HFFc6 (cell line): Measurements from ENCODE around the gene KCNG2. TPM values are rescaled to one million over a fixed set of nuclear protein-coding genes. Genes with fewer than 3 reads are reported as not detected.

Experiments used
- DNase-seq: peaks from one replicate; pipeline ENCODE4 v3.0.0-alpha.2; 2018
- H3K27ac Mint-ChIP-seq: 2 replicates; pipeline ENCODE4 v1.8.0; 2020; ENCODE audit warnings: mild to moderate bottlenecking, mixed read lengths
- H3K27me3 Mint-ChIP-seq: 2 replicates; pipeline ENCODE4 v1.8.0; 2021; ENCODE audit warnings: mild to moderate bottlenecking, moderate library complexity, mixed read lengths; ENCODE audit not compliant: insufficient read depth
- H3K36me3 Mint-ChIP-seq: 2 replicates; pipeline ENCODE4 v1.8.0; 2021; ENCODE audit warnings: low read depth, mixed read lengths
- H3K4me1 Mint-ChIP-seq: 2 replicates; pipeline ENCODE4 v1.8.0; 2020; ENCODE audit warnings: low read depth, mixed read lengths
- H3K4me3 Mint-ChIP-seq: 2 replicates; pipeline ENCODE4 v1.8.0; 2020; ENCODE audit warnings: mild to moderate bottlenecking, moderate library complexity, mixed read lengths
- H3K9me3 Mint-ChIP-seq: 2 replicates; pipeline ENCODE4 v1.8.0; 2020; ENCODE audit warnings: mild to moderate bottlenecking, mixed read lengths
- CTCF ChIP-seq: fragments of 200-600 bp; sonication (generic); IDR thresholded peaks from 2 replicates; pipeline ENCODE4 v1.5.0; 2021; ENCODE audit warnings: antibody characterized with exemption, mild to moderate bottlenecking
- total RNA-seq, 6 experiments: library from RNA; stranded (reverse); fragmentation: NEBNext Ultra II Directional; extraction: Animal tissue kit (Norgen Biotek cat#: 25700); gene quantifications; 2 replicates in 1 of 6; 3 replicates in 5 of 6; pipeline ENCODE4 v1.2.3, GENCODE V29; 2021

KCNG2 gene
- total RNA-seq, 6 experiments from 2014 or later = not detected

GRCh38 chr18:79903787-79904356 lies 106.1 kb downstream of the KCNG2 start:
- H3K27ac Mint-ChIP-seq = no peak overlapping the region
- no peaks in the 10 kb centered on the region for H3K27me3 Mint-ChIP-seq
- peaks cover 33% of the 10 kb centered on the region for H3K36me3 Mint-ChIP-seq
- no peak for TF ChIP-seq CTCF
- no peak for DNase-seq
- no peaks in the 10 kb centered on the region for H3K4me1 Mint-ChIP-seq
- no peak overlapping the region for H3K4me3 Mint-ChIP-seq
- peaks cover 21% of the 10 kb centered on the region for H3K9me3 Mint-ChIP-seq

- Mint-ChIP-seq H3K9me3 (peaks cover 21% of the 10 kb centered on the region), H3K27me3 (no peaks in the 10 kb centered on the region), H3K27ac (no peak overlapping the region), H3K36me3 (peaks cover 38% of the 10 kb centered on the region), H3K4me3 (no peak overlapping the region), H3K4me1 (no peaks in the 10 kb centered on the region)
- DNase-seq = no peak
- TF ChIP-seq CTCF = no peak
These were observed 106.8 kb downstream of the KCNG2 start for GRCh38 chr18:79904357-79905147.

- TF ChIP-seq CTCF = no peak
- peaks cover 14% of the 10 kb centered on the region for H3K9me3 Mint-ChIP-seq
- no peaks in the 10 kb centered on the region for H3K27me3 Mint-ChIP-seq
- H3K27ac Mint-ChIP-seq = no peak overlapping the region
- no peak overlapping the region for H3K4me3 Mint-ChIP-seq
- peaks cover 35% of the 10 kb centered on the region for H3K36me3 Mint-ChIP-seq
- no peak for DNase-seq
- H3K4me1 Mint-ChIP-seq = no peaks in the 10 kb centered on the region
These were observed 107.7 kb downstream of the KCNG2 start for GRCh38 chr18:79905389-79905911.

GRCh38 chr18:79905993-79906392 lies 108.3 kb downstream of the KCNG2 start:
- Mint-ChIP-seq H3K36me3 (peaks cover 39% of the 10 kb centered on the region), H3K27me3 (no peaks in the 10 kb centered on the region), H3K4me1 (no peaks in the 10 kb centered on the region), H3K27ac (no peak overlapping the region), H3K4me3 (no peak overlapping the region), H3K9me3 (peaks cover 14% of the 10 kb centered on the region)
- DNase-seq = no peak
- no peak for TF ChIP-seq CTCF

- no peak overlapping the region for H3K27ac Mint-ChIP-seq
- H3K4me3 Mint-ChIP-seq = no peak overlapping the region
- H3K9me3 Mint-ChIP-seq = peaks cover 10% of the 10 kb centered on the region
- DNase-seq = no peak
- TF ChIP-seq CTCF = no peak
- H3K4me1 Mint-ChIP-seq = no peaks in the 10 kb centered on the region
- H3K36me3 Mint-ChIP-seq = peaks cover 35% of the 10 kb centered on the region
- H3K27me3 Mint-ChIP-seq = no peaks in the 10 kb centered on the region
These were observed 109.0 kb downstream of the KCNG2 start for GRCh38 chr18:79906706-79907105.
